Esophagus muscularis mucosa (tissue), 4 donors: ENCODE data around the gene SLC16A6.
"Not testable (repeated sequence)": the region's sequence is repeated elsewhere in the genome, so short reads cannot be mapped to it uniquely, and the experiment has no call there.

Experiments
- EP300 ChIP-seq: sonication (generic); formaldehyde crosslinking; IDR thresholded peaks from one replicate; pipeline ENCODE4 v1.6.1; 2017; ENCODE audit warnings: antibody characterized with exemption
- POLR2A ChIP-seq: fragments of 450-650 bp; IDR thresholded peaks from one replicate; pipeline ENCODE4 v1.6.1; 2017; ENCODE audit warnings: antibody characterized with exemption, moderate library complexity, mild to moderate bottlenecking, low read depth
- TF ChIP-seq, protein P1 (sequence below), 3 experiments: fragments of 200-600 bp in 2 of 3; fragments of 450-650 bp in 1 of 3; sonication (generic) in 2 of 3; IDR thresholded peaks; one replicate each; pipeline ENCODE4 v1.5.1; 2017 to 2019; ENCODE audit warnings: antibody characterized with exemption in 3 of 3, mild to moderate bottlenecking in 2 of 3, moderate library complexity in 1 of 3

DNA sequence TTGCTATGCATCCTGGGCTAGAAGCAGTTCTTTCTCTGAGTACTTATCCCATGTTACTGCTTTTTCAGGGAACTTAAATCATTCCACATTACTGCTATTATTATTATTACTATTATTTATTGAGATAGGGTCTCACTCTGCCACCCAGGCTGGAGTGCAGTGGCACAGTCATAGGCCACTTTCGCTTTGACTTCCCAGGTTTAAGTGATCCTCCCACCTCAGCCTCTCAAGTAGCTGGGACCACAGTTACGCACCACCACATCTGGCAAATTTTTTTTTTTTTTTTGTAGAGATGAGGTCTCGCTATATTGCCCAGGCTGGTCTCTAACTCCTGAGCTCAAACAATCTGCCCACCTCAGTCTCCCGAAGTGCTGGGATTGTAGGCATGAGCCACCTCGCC is 71.5 kb downstream of the SLC16A6 start:
- TF ChIP-seq EP300, POLR2A: not testable (repeated sequence)
- TF ChIP-seq, protein P1, sequence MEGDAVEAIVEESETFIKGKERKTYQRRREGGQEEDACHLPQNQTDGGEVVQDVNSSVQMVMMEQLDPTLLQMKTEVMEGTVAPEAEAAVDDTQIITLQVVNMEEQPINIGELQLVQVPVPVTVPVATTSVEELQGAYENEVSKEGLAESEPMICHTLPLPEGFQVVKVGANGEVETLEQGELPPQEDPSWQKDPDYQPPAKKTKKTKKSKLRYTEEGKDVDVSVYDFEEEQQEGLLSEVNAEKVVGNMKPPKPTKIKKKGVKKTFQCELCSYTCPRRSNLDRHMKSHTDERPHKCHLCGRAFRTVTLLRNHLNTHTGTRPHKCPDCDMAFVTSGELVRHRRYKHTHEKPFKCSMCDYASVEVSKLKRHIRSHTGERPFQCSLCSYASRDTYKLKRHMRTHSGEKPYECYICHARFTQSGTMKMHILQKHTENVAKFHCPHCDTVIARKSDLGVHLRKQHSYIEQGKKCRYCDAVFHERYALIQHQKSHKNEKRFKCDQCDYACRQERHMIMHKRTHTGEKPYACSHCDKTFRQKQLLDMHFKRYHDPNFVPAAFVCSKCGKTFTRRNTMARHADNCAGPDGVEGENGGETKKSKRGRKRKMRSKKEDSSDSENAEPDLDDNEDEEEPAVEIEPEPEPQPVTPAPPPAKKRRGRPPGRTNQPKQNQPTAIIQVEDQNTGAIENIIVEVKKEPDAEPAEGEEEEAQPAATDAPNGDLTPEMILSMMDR (IDR thresholded peaks at IDR 0.05) = not testable (repeated sequence)
